ENCODE data around the gene NEMP1. TPM values are rescaled to one million over a fixed set of nuclear protein-coding genes. Genes with fewer than 3 reads are reported as not detected.

Gene NEMP1
- total and polyA plus RNA-seq, 10 of the 15 experiments (the other 5 are each of a cell fraction or from before 2014, with no cell fraction given), result 4.0 to 45.9 (median 19.8) TPM

DNA sequence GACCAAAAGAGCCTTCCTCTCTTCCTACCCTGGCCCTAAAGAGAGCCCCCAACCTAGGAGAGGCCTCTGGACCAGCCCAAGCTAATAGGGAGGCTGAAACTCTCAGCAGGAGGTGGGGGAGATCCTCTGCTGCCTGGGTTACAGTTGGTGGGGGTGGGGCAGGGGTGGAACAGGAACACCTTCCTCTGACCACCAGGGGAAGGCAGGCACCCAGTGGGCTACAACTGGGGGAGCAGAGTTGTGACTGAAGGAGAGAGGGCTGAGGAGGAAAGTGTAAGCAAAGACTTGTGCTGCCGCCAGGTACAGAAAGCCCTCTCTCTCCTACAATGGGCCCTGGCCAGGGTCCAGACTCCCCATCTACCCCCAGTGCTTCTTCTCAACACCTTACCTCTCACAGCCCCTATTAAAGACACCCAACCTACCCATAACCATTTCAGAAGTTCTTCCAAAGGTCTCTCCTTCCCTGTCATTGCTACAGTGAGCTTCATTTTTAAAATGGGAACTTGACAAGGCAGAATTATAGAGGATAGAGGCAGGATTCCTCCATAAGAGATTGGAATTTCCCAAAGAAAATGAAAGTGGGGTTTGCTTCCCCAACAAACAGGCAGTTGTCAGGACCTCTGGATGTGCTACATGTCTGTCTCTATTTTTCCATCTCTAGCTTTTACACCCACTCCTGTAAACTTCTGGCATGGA lies 30.0 kb downstream of the NEMP1 start:
- ChIA-PET CTCF (interaction anchor here (1.0 to 2.5 kb wide), 6 partner anchors 10 to 64 kb away, joined by 3 to 9 read pairs (median 4); no protein-coding TSS in a partner anchor), RAD21 (ENCODE audit: unreplicated experiment) (no interaction called here), POLR2A (interaction anchor here (0.6 kb wide), 1 partner anchor 32 kb away, joined by 3 read pairs; no protein-coding TSS in a partner anchor), SMC1A (ENCODE audit: uncharacterized antibody, unreplicated experiment) (interaction anchor here (0.5 to 2.1 kb wide), 4 partner anchors 13 to 706 kb away, joined by 3 to 5 read pairs (median 3); no protein-coding TSS in a partner anchor)
- Histone ChIP-seq H3K79me2 (ENCODE audit: control insufficient read depth, insufficient read depth, low read length) (no peaks in the 10 kb centered on the region), H3K4me2 (ENCODE audit: control insufficient read depth, insufficient read depth) (no peak overlapping the region), H3K27me3 (replicated peaks in 1 of 2; ENCODE audit: control insufficient read depth in 2 of 2, insufficient read depth in 2 of 2, low read length in 1 of 2) (no peaks in the 10 kb centered on the region; a peak in 1 of 4 replicates), H3K36me3 (ENCODE audit: control insufficient read depth in 2 of 2, insufficient read depth in 2 of 2, low read length in 1 of 2) (no peaks in the 10 kb centered on the region), H3K4me3 (no peak overlapping the region), H3K27ac (ENCODE audit: control insufficient read depth, insufficient read depth) (no peak overlapping the region), H3K4me1 (ENCODE audit: control insufficient read depth, insufficient read depth, low read length) (peaks cover 15% of the 10 kb centered on the region), H4K20me1 (ENCODE audit: control insufficient read depth, insufficient read depth) (no peaks in the 10 kb centered on the region), H2AFZ (ENCODE audit: control insufficient read depth, low read depth, low read length) (no peak overlapping the region), H3K9ac (ENCODE audit: control insufficient read depth, insufficient read depth, low read length) (no peak overlapping the region), H3K9me3 (replicated peaks; ENCODE audit: control insufficient read depth, insufficient read depth, low read length) (no peaks in the 10 kb centered on the region; the same call in 2 of the 3 replicates)
- FAIRE-seq (no peak), ATAC-seq (no peak), DNase-seq (ENCODE audit: low read depth, low spot score) (no peak)
- BruUV-seq (replicated peaks), result no TSS peak
- 100% methylated on average over 1 of the region's 1 CpG for WGBS (ENCODE audit: insufficient coverage, insufficient replicate concordance, low lambda C conversion rate, missing lambda C conversion rate)
- in situ Hi-C loops (cut with MboI) (no loop called here), intact Hi-C loops (cut with micrococcal nuclease; ENCODE audit: unreplicated experiment) (no loop called here)
- TF ChIP-seq, protein P1, sequence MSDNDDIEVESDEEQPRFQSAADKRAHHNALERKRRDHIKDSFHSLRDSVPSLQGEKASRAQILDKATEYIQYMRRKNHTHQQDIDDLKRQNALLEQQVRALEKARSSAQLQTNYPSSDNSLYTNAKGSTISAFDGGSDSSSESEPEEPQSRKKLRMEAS (IDR thresholded peaks at IDR 0.05; ENCODE audit: low read depth, low read length), result no peak
- no peak for TF ChIP-seq TARDBP (IDR thresholded peaks at IDR 0.05; ENCODE audit: borderline replicate concordance)
- no peak for TF ChIP-seq TCF3 (IDR thresholded peaks at IDR 0.05; ENCODE audit: borderline replicate concordance, insufficient read depth, low read depth, low read length)
- no peak for TF ChIP-seq ZBTB33 (IDR thresholded peaks at IDR 0.05)
- TF ChIP-seq, protein P2, sequence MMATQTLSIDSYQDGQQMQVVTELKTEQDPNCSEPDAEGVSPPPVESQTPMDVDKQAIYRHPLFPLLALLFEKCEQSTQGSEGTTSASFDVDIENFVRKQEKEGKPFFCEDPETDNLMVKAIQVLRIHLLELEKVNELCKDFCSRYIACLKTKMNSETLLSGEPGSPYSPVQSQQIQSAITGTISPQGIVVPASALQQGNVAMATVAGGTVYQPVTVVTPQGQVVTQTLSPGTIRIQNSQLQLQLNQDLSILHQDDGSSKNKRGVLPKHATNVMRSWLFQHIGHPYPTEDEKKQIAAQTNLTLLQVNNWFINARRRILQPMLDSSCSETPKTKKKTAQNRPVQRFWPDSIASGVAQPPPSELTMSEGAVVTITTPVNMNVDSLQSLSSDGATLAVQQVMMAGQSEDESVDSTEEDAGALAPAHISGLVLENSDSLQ (IDR thresholded peaks at IDR 0.05), result no peak
- TF ChIP-seq ZNF207 (IDR thresholded peaks at IDR 0.05; ENCODE audit: borderline replicate concordance), result no peak
- TF ChIP-seq PBX3 (IDR thresholded peaks at IDR 0.05; ENCODE audit: insufficient replicate concordance, low read depth, low read length), result no peak
- no peak for TF ChIP-seq SIN3A (IDR thresholded peaks at IDR 0.05; ENCODE audit: low read depth, low read length)
- TF ChIP-seq MEF2B (IDR thresholded peaks at IDR 0.05; ENCODE audit: partially characterized antibody, poor library complexity, severe bottlenecking), result no peak
- no peak for TF ChIP-seq CHD1 (IDR thresholded peaks at IDR 0.05; ENCODE audit: low read depth, low read length)
- no peak for TF ChIP-seq BCL11A (IDR thresholded peaks at IDR 0.05; ENCODE audit: low read depth, low read length)
- no peak for TF ChIP-seq ETV6 (conservative IDR thresholded peaks at IDR 0.05 in 1 of 2, IDR thresholded peaks at IDR 0.05 in 1 of 2; ENCODE audit: borderline replicate concordance in 1 of 2, low read depth in 1 of 2)
- TF ChIP-seq, protein P3, sequence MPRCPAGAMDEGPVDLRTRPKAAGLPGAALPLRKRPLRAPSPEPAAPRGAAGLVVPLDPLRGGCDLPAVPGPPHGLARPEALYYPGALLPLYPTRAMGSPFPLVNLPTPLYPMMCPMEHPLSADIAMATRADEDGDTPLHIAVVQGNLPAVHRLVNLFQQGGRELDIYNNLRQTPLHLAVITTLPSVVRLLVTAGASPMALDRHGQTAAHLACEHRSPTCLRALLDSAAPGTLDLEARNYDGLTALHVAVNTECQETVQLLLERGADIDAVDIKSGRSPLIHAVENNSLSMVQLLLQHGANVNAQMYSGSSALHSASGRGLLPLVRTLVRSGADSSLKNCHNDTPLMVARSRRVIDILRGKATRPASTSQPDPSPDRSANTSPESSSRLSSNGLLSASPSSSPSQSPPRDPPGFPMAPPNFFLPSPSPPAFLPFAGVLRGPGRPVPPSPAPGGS (IDR thresholded peaks at IDR 0.05; ENCODE audit: borderline replicate concordance, insufficient read depth, low read depth, low read length, poor library complexity, severe bottlenecking), result no peak
- no peak for TF ChIP-seq RELA (IDR thresholded peaks at IDR 0.05; ENCODE audit: borderline replicate concordance, partially characterized antibody)
- TF ChIP-seq EGR1 (IDR thresholded peaks at IDR 0.05; ENCODE audit: borderline replicate concordance in 1 of 2, low read depth in 2 of 2, low read length in 2 of 2), result no peak
- no peak for TF ChIP-seq BHLHE40 (IDR thresholded peaks at IDR 0.05; ENCODE audit: borderline replicate concordance in 1 of 2, low read depth in 2 of 2, low read length in 1 of 2)
- no peak for TF ChIP-seq HDAC2 (IDR thresholded peaks at IDR 0.05)
